Measurements from ENCODE around the gene TTC6. TPM values are rescaled to one million over a fixed set of nuclear protein-coding genes. Genes with fewer than 3 reads are reported as not detected.

Gene TTC6
- total RNA-seq, 1 experiment from 2014 or later, result 0.54 TPM

DNA sequence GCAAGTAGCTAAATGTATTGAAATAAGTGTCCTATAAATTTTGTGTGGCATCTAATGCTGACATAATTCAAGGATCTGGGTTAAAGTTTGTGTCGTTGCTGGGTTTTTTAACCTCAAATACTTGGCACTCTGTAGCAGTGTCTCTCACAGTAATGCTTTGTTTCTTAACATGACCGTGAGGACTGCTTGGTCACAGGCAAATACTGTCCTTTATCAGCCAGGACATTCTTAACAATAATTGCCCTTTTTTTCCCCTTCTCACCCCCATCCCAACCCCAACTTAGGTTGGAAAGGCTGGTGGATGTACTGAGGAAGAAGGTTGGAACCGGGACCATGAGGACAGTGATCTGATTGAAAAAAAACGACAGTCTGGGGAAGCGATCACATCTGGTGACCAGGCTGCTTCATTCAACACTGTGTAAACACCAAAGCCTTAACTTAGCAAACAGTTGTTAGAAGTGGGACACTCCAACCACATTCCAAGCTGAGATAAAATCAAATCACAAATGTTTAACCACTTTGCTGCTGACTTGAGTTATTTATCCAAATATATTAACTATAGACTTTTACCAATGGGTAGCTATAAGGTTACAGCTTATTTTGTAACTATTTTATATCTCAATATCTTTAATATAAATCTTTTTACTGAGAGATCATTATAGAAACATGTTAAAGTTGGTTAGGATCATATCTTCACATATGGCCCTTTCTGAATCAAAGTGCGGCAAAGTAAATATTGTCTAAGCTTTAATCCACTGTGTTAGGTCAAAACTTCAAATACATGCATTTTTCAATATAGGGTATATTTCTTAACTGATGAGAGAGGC is 48.6 kb upstream of the TTC6 start:
- no TSS peak for BruUV-seq (replicated peaks)
- TF ChIP-seq POLR2AphosphoS5 (IDR thresholded peaks at IDR 0.05; ENCODE audit: low read depth, low read length), result no peak
- TF ChIP-seq TCF7L2 (IDR thresholded peaks at IDR 0.05; ENCODE audit: low read depth, low read length), result peak; percentile 74
- DNase-seq (ENCODE audit: low read depth, low spot score), result no peak
- Histone ChIP-seq H3K36me3 (ENCODE audit: control insufficient read depth, insufficient read depth, low read length) (no peaks in the 10 kb centered on the region), H3K27ac (ENCODE audit: low read length) (peak overlapping the region; percentile 74), H3K9me3 (ENCODE audit: control insufficient read depth, insufficient read depth, low read depth, low read length) (no peaks in the 10 kb centered on the region), H3K4me1 (ENCODE audit: control insufficient read depth, insufficient read depth, low read length) (peaks cover 2% of the 10 kb centered on the region), H3K27me3 (ENCODE audit: control insufficient read depth, insufficient read depth, low read length) (no peaks in the 10 kb centered on the region), H3K4me3 (ENCODE audit: low read depth in 2 of 2, low read length in 2 of 2) (peak overlapping the region in 1 of 2 experiments; percentile 33; a peak in 1 of 4 replicates)
- ChIA-PET POLR2A (interaction anchor here (0.7 kb wide), 1 partner anchor 10 kb away, joined by 3 read pairs; no protein-coding TSS in a partner anchor), CTCF (no interaction called here)
- in situ Hi-C loops (cut with HindIII; ENCODE audit: low pct_unique_long_range_greater_than_20kb, low sequenced_read_pairs) (no loop called here), intact Hi-C loops (cut with micrococcal nuclease; ENCODE audit: unreplicated experiment) (no loop called here)
- ATAC-seq, result peak; percentile 89

DNA sequence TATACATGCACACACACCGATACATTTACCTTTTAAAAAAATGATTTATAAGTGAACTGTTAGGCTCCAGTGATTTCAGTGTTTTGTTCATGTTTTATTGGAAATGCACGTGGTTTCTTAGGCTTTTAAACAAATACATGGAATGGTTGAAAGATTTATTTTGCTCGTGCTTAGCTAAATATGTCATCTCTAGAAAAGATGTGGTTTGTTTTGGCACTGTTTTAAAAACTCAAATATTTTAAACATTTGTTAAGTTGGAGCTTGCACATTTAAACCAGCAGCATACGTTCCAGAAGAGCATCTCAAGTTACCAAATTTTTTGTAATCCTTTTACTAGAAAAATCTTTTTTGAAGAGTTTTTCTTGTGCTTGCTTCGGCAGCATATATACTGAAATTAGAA is 44.9 kb upstream of the TTC6 start:
- intact Hi-C loops (cut with micrococcal nuclease; ENCODE audit: unreplicated experiment), result no loop called here
- H3K4me3 ChIP-seq (ENCODE audit: low read depth in 2 of 2, low read length in 2 of 2), result no peak overlapping the region
- BruUV-seq (replicated peaks), result no TSS peak
- ChIA-PET POLR2A (no interaction called here), CTCF (no interaction called here)
- peaks cover 2% of the 10 kb centered on the region for H3K4me1 ChIP-seq (ENCODE audit: control insufficient read depth, insufficient read depth, low read length)
- DNase-seq (ENCODE audit: low read depth, low spot score) (no peak), ATAC-seq (no peak)
- no peaks in the 10 kb centered on the region; the same call in 1 of the 2 replicates for H3K9me3 ChIP-seq (ENCODE audit: control insufficient read depth, insufficient read depth, low read depth, low read length)
- TF ChIP-seq, protein P1, sequence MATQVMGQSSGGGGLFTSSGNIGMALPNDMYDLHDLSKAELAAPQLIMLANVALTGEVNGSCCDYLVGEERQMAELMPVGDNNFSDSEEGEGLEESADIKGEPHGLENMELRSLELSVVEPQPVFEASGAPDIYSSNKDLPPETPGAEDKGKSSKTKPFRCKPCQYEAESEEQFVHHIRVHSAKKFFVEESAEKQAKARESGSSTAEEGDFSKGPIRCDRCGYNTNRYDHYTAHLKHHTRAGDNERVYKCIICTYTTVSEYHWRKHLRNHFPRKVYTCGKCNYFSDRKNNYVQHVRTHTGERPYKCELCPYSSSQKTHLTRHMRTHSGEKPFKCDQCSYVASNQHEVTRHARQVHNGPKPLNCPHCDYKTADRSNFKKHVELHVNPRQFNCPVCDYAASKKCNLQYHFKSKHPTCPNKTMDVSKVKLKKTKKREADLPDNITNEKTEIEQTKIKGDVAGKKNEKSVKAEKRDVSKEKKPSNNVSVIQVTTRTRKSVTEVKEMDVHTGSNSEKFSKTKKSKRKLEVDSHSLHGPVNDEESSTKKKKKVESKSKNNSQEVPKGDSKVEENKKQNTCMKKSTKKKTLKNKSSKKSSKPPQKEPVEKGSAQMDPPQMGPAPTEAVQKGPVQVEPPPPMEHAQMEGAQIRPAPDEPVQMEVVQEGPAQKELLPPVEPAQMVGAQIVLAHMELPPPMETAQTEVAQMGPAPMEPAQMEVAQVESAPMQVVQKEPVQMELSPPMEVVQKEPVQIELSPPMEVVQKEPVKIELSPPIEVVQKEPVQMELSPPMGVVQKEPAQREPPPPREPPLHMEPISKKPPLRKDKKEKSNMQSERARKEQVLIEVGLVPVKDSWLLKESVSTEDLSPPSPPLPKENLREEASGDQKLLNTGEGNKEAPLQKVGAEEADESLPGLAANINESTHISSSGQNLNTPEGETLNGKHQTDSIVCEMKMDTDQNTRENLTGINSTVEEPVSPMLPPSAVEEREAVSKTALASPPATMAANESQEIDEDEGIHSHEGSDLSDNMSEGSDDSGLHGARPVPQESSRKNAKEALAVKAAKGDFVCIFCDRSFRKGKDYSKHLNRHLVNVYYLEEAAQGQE (IDR thresholded peaks at IDR 0.05; ENCODE audit: insufficient read depth in 1 of 2, low read depth in 2 of 2, low read length in 1 of 2), result no peak
- TF ChIP-seq SIN3A (IDR thresholded peaks at IDR 0.05; ENCODE audit: borderline replicate concordance, insufficient read depth, low read depth, low read length) (no peak), POLR2AphosphoS5 (IDR thresholded peaks at IDR 0.05; ENCODE audit: low read depth, low read length) (no peak), TCF7L2 (IDR thresholded peaks at IDR 0.05; ENCODE audit: low read depth, low read length) (no peak)
- TF ChIP-seq, protein P2, sequence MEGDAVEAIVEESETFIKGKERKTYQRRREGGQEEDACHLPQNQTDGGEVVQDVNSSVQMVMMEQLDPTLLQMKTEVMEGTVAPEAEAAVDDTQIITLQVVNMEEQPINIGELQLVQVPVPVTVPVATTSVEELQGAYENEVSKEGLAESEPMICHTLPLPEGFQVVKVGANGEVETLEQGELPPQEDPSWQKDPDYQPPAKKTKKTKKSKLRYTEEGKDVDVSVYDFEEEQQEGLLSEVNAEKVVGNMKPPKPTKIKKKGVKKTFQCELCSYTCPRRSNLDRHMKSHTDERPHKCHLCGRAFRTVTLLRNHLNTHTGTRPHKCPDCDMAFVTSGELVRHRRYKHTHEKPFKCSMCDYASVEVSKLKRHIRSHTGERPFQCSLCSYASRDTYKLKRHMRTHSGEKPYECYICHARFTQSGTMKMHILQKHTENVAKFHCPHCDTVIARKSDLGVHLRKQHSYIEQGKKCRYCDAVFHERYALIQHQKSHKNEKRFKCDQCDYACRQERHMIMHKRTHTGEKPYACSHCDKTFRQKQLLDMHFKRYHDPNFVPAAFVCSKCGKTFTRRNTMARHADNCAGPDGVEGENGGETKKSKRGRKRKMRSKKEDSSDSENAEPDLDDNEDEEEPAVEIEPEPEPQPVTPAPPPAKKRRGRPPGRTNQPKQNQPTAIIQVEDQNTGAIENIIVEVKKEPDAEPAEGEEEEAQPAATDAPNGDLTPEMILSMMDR (IDR thresholded peaks at IDR 0.05), result no peak
- H3K36me3 ChIP-seq (ENCODE audit: control insufficient read depth, insufficient read depth, low read length), result no peaks in the 10 kb centered on the region
- H3K27ac ChIP-seq (ENCODE audit: low read length), result no peak overlapping the region
- H3K27me3 ChIP-seq (ENCODE audit: control insufficient read depth, insufficient read depth, low read length), result no peaks in the 10 kb centered on the region
- in situ Hi-C loops (cut with HindIII; ENCODE audit: low pct_unique_long_range_greater_than_20kb, low sequenced_read_pairs), result no loop called here

DNA sequence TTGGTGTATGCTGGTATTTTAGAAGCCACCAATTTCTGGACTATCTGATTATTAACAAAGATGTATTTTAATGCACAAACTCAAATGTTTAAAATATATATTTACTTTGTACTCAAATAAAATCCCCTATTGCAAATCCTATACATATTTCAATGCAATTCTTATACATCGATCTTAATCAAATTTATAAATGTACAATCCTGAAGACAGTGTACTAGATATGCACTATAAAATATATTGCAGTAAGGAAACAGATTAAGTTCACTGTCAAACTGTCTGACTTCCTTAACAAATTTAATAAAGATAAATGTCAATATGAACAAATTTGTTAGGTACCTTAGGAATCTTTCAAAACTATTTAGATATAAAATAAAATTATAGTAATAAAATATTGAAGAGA is 44.3 kb upstream of the TTC6 start:
- ChIA-PET POLR2A (no interaction called here), CTCF (no interaction called here)
- Histone ChIP-seq H3K4me1 (ENCODE audit: control insufficient read depth, insufficient read depth, low read length) (no peaks in the 10 kb centered on the region; the same call in none of the 2 replicates), H3K27me3 (ENCODE audit: control insufficient read depth, insufficient read depth, low read length) (no peaks in the 10 kb centered on the region), H3K4me3 (ENCODE audit: low read depth in 2 of 2, low read length in 2 of 2) (no peak overlapping the region), H3K27ac (ENCODE audit: low read length) (no peak overlapping the region), H3K36me3 (ENCODE audit: control insufficient read depth, insufficient read depth, low read length) (no peaks in the 10 kb centered on the region), H3K9me3 (ENCODE audit: control insufficient read depth, insufficient read depth, low read depth, low read length) (no peaks in the 10 kb centered on the region; the same call in 1 of the 2 replicates)
- in situ Hi-C loops (cut with HindIII; ENCODE audit: low pct_unique_long_range_greater_than_20kb, low sequenced_read_pairs) (no loop called here), intact Hi-C loops (cut with micrococcal nuclease; ENCODE audit: unreplicated experiment) (no loop called here)
- DNase-seq (ENCODE audit: low read depth, low spot score) (no peak), ATAC-seq (no peak)
- BruUV-seq (replicated peaks), result no TSS peak
- no peak for TF ChIP-seq POLR2AphosphoS5 (IDR thresholded peaks at IDR 0.05; ENCODE audit: low read depth, low read length)
- TF ChIP-seq, protein P2 (IDR thresholded peaks at IDR 0.05), result no peak
- TF ChIP-seq, protein P1 (IDR thresholded peaks at IDR 0.05; ENCODE audit: insufficient read depth in 1 of 2, low read depth in 2 of 2, low read length in 1 of 2), result no peak
- TF ChIP-seq TCF7L2 (IDR thresholded peaks at IDR 0.05; ENCODE audit: low read depth, low read length), result no peak
- no peak for TF ChIP-seq SIN3A (IDR thresholded peaks at IDR 0.05; ENCODE audit: borderline replicate concordance, insufficient read depth, low read depth, low read length)

Data from Panc1 (cell line).